Right forelimb (tissue), 1 donor: Measurements from ENCODE around the gene ARHGEF1.

Source experiments
- DNase-seq: peaks from one replicate; pipeline ENCODE4 v3.0.0-alpha.2; 2018

The ARHGEF1 gene

GRCh38 chr19:41919948-41920712 lies 37.1 kb downstream of the ARHGEF1 start:
- DNase-seq = no peak

- DNase-seq = no peak
These were observed 38.0 kb downstream of the ARHGEF1 start for GRCh38 chr19:41920882-41921576.

- no peak for DNase-seq
These were observed 38.9 kb downstream of the ARHGEF1 start for GRCh38 chr19:41921577-41922576.

- no peak for DNase-seq
These were observed 39.6 kb downstream of the ARHGEF1 start for GRCh38 chr19:41922585-41922984.

GRCh38 chr19:41923045-41923788 lies 40.2 kb downstream of the ARHGEF1 start:
- DNase-seq = no peak

GRCh38 chr19:41924151-41925145 lies 41.5 kb downstream of the ARHGEF1 start:
- no peak for DNase-seq

- DNase-seq = no peak
These were observed 42.4 kb downstream of the ARHGEF1 start for GRCh38 chr19:41925208-41926003.

GRCh38 chr19:41926028-41926762 lies 43.2 kb downstream of the ARHGEF1 start:
- no peak for DNase-seq

GRCh38 chr19:41926763-41927496 lies 43.9 kb downstream of the ARHGEF1 start:
- DNase-seq = no peak

- DNase-seq = no peak
These were observed 44.7 kb downstream of the ARHGEF1 start for GRCh38 chr19:41927497-41928192.

GRCh38 chr19:41928221-41928683 lies 45.3 kb downstream of the ARHGEF1 start, which contains the start of gene ERFL:
ERFL (minus strand) TSS chr19:41928449; CDS start chr19:41912919, 15,530 bp downstream.
- no peak for DNase-seq

GRCh38 chr19:41928754-41929535 lies 46.0 kb downstream of the ARHGEF1 start:
- no peak for DNase-seq

GRCh38 chr19:41929536-41930071 lies 46.6 kb downstream of the ARHGEF1 start:
- no peak for DNase-seq

GRCh38 chr19:41930322-41930722 lies 47.3 kb downstream of the ARHGEF1 start:
- no peak for DNase-seq

GRCh38 chr19:41930926-41931592 lies 48.1 kb downstream of the ARHGEF1 start:
- no peak for DNase-seq

- no peak for DNase-seq
These were observed 49.3 kb downstream of the ARHGEF1 start for GRCh38 chr19:41932259-41932719.
